H1 (cell line): ENCODE measurements around the gene USP49. TPM values are rescaled to one million over a fixed set of nuclear protein-coding genes. Genes with fewer than 3 reads are reported as not detected.

ENCODE experiments used
- BRCA1 ChIP-seq: IDR thresholded peaks from 2 replicates; pipeline ENCODE4 v1.6.1; 2012; ENCODE audit warnings: low read depth, low read length, improper control_type of control experiment
- SAP30 ChIP-seq: fragments of 300-600 bp; sonication (generic); IDR thresholded peaks from 2 replicates; pipeline ENCODE4 v1.7.1; 2012; ENCODE audit warnings: low read length, moderate library complexity, mild to moderate bottlenecking, inconsistent platforms; ENCODE audit not compliant: insufficient read depth, insufficient replicate concordance
- polyA plus RNA-seq, 7 experiments: library from polyadenylated mRNA; depleted of rRNA in 3 of 7; stranded (reverse) in 5 of 7; unstranded in 2 of 7; fragments of >200 nt in 5 of 7; fragments of 200-250 nt in 2 of 7; gene quantifications; 1 replicate in 5 of 7; 2 replicates in 1 of 7; 4 replicates in 1 of 7; pipeline versions ENCODE4 v1.2.1 to v1.2.3, GENCODE V29; 2011 to 2013; ENCODE audit warnings: missing spikeins in 2 of 7, mixed read lengths in 2 of 7
- total RNA-seq: library from RNA; stranded (reverse); fragmentation: NEBNext Ultra II Directional; extraction: Animal tissue kit (Norgen Biotek cat#: 25700); gene quantifications from 2 replicates; pipeline ENCODE4 v1.2.1, GENCODE V29; 2021
- TF ChIP-seq, protein P1 (sequence below): IDR thresholded peaks from 2 replicates; pipeline ENCODE4 v1.6.1; 2011; ENCODE audit warnings: low read length, improper control_type of control experiment

The USP49 gene
- total and polyA plus RNA-seq, 2 of the 8 experiments (the other 6 are each of a cell fraction or from before 2014, with no cell fraction given), result 6.9 to 24.4 TPM

DNA sequence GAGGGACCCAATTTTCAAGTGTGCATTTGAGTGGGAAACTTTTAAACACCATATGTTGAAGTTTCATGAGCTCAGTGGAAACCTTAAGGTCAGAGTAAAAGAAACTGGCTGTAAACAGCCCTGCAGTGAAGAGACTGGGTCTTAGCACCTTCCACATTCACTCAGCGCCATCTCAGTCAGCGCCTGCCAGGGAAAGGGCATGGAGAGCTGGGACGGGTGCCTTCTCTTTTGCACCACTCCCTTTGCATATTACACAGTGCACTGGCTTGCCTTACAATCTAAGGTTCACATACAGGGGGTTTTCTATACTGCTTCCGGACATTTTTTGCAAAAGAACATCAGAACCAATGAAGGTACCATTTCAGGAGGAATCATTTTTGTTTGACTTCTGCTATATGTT lies 103.2 kb downstream of the USP49 start (continued):
- TF ChIP-seq SAP30, result no peak
- no peak for TF ChIP-seq BRCA1
- TF ChIP-seq, protein P1, sequence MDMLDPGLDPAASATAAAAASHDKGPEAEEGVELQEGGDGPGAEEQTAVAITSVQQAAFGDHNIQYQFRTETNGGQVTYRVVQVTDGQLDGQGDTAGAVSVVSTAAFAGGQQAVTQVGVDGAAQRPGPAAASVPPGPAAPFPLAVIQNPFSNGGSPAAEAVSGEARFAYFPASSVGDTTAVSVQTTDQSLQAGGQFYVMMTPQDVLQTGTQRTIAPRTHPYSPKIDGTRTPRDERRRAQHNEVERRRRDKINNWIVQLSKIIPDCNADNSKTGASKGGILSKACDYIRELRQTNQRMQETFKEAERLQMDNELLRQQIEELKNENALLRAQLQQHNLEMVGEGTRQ, result no peak
